ENCODE data around the gene COX6A2.
A peak's percentile ranks its signal among the peaks of the same experiment; 100 is the strongest.
"Not testable (repeated sequence)": the region's sequence is repeated elsewhere in the genome, so short reads cannot be mapped to it uniquely, and the experiment has no call there.

Gene COX6A2

GRCh38 chr16:31438414-31438813 lies 10.3 kb upstream of the COX6A2 start:
- DNase-seq (ENCODE audit: low read depth) = no peak

- DNase-seq (ENCODE audit: low read depth) = no peak
Measured at GRCh38 chr16:31436221-31437045, 8.3 kb upstream of the COX6A2 start.

DNA sequence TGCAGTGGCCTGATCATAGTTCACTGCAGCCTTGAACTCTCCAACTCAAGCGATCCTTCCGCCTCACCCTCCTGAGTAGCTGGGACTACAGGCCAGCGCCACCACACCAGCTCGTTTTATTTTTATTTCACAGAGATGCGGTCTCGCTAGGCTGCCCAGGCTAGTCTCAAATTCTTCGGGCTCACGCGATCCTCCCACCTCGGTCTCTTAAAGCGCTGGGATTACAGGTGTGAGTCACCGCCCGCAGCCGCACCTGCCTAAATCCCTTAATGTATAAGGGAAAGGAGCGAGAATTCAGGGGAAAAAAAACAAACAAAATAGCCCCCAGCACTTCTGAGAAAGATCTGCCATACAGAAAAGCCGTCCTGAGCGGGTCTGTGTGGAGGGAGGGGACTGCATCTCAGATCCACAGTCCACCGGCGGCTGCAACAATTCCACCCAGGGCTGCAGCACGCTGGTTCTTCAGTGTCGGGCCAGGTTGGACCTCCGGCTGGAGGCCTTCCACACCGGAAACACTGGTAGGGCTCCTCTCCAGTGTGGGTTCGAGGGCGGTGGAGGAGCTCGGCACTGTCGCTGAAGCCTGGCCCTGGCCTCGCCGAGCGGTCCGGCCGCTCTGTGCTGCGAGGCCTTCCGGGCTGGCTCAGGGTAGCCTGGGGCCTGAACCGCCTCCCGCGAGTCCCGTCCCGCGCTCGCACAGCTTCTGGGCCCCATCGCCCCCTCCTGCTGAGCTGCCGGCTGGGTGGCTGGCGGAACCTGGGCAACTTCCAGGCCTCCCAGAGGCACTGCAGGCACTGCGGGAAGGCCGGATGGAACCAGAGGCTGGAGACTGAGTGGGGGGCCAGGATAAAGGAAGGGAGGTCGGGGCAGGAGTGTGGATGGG lies 7.4 kb upstream of the COX6A2 start:
- no peak for DNase-seq (ENCODE audit: low read depth)

DNA sequence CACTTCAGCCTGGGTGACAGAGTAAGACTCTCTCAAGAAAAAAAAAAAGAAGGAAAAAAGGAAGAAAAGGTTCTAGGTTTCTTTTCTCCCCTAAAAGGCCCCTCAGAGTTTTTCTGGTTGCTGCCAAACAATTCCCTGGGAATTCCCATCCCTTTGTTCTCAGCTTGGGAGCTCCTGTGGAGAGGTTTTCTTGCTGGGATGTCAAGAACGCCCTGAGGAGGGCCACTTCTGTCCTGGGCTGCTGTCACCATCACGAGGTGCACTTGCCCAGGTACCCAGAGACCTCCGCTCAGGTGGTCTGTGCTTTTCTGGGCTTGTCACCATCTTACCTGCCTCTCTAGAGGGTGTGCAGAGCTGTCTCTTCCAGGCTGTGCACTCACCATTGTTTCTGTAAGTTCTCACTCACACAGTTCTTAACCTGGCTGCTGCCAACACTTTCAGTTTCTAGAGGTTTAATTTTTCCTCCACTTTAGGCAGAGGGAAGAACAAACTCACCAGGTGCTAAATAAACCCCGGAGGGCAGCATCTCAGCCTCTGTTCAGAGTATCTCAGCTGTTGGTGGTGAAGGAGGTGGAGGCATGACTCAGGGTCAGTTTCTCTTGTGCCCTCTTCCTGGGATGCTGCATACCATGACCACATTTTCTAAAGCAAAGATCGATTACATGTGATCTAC lies 2.4 kb upstream of the COX6A2 start:
- no peak for DNase-seq (ENCODE audit: low read depth)

GRCh38 chr16:31429796-31430195 lies 1.6 kb upstream of the COX6A2 start:
- no peak for DNase-seq (ENCODE audit: low read depth)

DNA sequence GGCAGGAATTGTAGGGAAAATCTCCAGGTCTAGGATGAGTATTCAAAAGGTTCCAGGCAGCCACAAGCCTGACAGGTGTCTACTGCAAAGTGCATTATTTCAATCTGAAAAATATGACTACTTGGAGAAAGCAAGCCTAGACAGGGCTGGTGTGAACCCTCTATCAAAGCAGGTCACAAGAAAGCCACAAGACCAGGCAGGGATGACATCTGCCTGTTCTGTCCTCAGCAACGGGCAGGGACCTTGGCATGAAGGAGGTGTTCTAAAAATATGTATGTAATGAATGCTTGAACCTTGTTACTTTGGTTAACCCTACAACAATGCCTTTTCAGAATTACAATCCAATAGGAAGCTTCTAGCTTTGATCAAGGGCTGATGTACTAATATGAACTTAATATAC lies 1.2 kb upstream of the COX6A2 start:
- DNase-seq (ENCODE audit: low read depth) = no peak

DNA sequence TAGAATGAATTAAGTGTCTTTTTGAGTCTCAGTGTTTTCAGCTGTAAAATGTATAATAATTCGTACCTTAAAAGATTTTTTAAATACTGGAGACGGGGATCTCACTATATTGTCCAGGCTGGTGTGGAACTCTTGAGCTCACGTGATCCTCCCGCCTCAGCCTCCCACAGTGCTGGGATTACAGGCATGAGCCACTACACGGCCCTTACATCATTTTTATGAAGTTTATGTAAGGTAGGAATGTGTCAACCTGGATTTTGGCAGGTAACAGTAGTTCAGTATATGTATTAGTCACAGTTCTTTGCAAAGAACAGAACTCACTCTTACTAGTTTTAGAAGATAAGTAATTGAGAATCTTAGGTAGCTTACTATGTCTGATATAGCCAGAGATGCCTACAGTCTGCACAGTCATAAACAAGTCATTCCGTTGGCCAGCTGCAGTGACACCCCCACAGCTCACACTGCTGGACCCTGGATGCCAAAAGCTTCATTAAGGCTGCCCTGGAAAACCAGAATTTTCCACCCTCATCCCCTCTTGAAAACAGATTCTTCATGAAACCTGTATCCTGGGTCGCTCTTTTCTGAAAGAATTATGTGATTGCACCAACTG lies 583 bp upstream of the COX6A2 start:
- no peak for DNase-seq (ENCODE audit: low read depth)

- DNase-seq (ENCODE audit: low read depth) = peak; percentile 40
Measured at GRCh38 chr16:31427441-31428278, 500 bp downstream of the COX6A2 start.

GRCh38 chr16:31423801-31424200 lies 4.4 kb downstream of the COX6A2 start:
- no peak for DNase-seq (ENCODE audit: low read depth)

- no peak for DNase-seq (ENCODE audit: low read depth)
Measured at GRCh38 chr16:31423241-31423640, 4.9 kb downstream of the COX6A2 start.

DNA sequence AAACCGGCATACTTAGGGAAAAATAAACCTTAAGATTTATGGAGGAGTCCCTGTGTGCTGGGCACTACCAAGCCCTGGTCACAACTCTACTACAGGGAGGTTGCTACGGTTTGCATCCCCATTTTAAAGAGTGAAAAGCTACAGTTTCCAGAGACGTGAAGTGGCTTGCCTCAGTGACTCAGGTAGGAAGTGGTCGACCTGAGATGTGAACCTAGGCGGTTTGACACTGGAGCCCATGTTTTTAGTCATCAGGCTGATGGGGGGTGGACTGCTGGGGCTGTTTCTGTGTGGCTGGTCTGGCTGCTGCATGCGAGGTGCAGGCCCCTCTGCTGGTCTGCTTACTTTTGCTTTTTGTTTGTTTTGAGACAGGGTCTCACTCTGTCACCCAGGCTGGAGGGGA lies 6.6 kb downstream of the COX6A2 start:
- no peak for DNase-seq (ENCODE audit: low read depth)

GRCh38 chr16:31420037-31420436 lies 8.1 kb downstream of the COX6A2 start:
- DNase-seq (ENCODE audit: low read depth) = no peak

- no peak for DNase-seq (ENCODE audit: low read depth)
Measured at GRCh38 chr16:31417916-31418315, 10.2 kb downstream of the COX6A2 start.

DNA sequence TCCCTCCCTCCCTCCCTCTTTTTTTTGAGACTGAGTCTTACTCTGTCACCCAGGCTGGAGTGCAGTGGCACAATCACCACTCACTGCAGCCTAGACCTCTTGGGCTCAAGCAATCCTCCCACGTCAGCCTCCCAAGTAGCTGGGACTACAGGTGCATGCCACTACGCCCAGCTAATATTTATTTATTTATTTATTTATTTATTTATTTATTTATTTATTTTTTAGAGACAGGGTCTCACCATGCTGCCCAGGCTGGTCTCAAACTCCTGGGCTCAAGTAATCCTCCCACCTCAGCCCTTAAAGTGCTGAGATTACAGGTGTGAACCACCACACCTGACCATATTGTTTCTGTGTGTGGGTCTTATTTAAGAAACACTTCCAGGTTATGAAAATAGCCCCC lies 11.1 kb downstream of the COX6A2 start:
- DNase-seq (ENCODE audit: low read depth) = not testable (repeated sequence)

GRCh38 chr16:31416371-31416770 lies 11.8 kb downstream of the COX6A2 start:
- DNase-seq (ENCODE audit: low read depth) = no peak

- DNase-seq (ENCODE audit: low read depth) = no peak
Measured at GRCh38 chr16:31414706-31415105, 13.5 kb downstream of the COX6A2 start.

GRCh38 chr16:31413943-31414342 lies 14.2 kb downstream of the COX6A2 start:
- DNase-seq (ENCODE audit: low read depth) = no peak

DNA sequence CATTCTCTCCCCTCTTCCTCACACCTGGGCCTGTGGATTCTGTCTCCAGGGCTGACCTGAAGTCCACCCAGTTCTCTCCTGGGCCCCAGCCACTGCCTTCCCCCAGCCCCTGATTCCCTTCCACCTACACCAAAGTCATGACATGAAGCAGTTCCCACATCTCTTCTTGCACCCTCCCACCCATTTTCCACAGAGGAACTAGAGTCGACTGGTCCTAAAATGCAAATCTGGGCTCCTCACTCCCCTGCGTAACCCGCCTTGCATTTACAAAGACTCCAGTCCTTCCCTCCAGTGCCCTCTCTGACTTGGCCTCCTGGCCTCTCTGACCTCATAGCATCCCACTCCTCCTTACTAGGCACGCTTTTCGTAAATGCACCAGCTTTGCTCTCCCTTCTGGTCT lies 14.8 kb downstream of the COX6A2 start:
- no peak for DNase-seq (ENCODE audit: low read depth)

GRCh38 chr16:31412750-31413149 lies 15.4 kb downstream of the COX6A2 start:
- DNase-seq (ENCODE audit: low read depth) = no peak

GRCh38 chr16:31411024-31411844 lies 16.9 kb downstream of the COX6A2 start:
- no peak for DNase-seq (ENCODE audit: low read depth)
